GM21619 (cell line): Measurements from ENCODE around the gene DRD3.

Experiments
- ATAC-seq: cut with Tn5 transposase; IDR thresholded peaks from one replicate; pipeline ENCODE4 v1.9.1; 2021; ENCODE audit not compliant: unreplicated experiment

DRD3 gene

GRCh38 chr3:114186501-114186900, 7.6 kb upstream of the DRD3 start:
- no peak for ATAC-seq

DNA sequence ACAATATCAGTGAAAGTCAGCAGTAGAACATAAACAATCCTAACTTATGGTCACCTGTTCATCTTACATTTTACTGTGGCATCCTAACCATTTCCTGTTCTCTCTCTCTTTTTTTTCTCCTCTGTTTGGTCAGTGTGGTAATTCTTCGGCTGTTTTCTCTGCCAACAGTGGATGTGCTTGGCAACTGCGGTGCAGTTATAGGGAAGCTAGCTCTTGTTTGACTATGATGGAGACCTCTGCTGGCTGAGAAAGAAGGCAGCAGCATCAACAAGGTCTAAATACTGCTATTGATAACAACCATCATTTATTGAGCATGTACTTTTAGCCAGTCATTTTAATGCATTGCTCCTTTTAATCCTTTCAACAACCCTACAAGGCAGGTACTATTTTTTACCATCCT, 723 bp upstream of the DRD3 start:
- ATAC-seq: no peak

GRCh38 chr3:114176890-114177289, 2.0 kb downstream of the DRD3 start:
- no peak for ATAC-seq

DNA sequence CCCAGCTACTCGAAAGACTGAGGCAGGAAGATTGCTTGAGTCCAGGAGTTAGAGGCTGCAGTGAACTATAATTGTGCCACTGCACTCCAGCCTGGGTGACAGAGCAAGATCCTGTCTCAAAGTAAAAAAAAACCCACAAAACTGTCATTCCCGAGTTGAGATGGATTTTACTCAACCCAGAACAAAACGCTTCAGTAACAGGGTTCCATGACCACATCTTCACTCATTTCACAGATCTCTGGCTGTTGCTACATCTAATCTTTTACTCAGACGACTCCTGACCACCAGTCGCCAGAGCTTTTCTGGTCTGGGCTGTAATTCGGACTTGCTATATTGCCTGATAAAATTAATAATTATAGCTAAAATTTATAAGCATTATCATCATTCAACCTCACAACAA, 2.4 kb downstream of the DRD3 start:
- no peak for ATAC-seq

DNA sequence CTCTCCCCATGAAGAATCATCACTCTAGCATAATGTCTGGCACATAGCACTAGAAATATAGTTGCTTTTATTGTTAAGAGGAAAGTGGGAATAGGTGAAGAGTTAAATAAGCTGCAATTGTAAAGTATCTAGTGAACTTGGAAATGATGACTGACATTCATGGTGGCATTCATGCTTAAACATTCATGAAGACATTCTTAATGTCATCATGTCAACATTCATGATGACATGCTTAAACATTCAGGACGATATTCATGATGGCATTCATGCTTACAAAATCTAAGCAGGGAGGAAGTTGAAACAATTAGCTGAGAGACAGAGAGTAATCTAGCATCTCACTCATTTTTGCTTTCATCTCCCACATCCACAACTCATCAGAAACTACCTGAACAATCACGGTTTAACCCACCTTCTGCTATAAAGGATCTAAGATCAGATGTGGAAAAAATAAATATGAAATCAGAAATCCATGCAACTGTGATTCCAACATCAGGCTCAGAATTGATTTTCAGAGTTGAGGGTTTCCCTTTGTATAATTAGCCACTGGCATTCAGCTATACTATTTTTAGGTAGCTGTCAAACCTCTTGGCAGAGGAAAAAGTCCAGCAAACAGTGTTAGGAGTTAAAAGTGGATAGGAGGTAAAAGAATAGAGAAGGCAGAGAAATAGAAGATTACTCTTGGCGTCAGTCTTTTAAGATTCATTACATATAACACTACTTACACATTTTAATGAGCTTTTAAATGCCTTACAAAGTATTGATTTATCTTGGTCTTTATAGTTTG, 3.5 kb downstream of the DRD3 start:
- ATAC-seq: no peak

DNA sequence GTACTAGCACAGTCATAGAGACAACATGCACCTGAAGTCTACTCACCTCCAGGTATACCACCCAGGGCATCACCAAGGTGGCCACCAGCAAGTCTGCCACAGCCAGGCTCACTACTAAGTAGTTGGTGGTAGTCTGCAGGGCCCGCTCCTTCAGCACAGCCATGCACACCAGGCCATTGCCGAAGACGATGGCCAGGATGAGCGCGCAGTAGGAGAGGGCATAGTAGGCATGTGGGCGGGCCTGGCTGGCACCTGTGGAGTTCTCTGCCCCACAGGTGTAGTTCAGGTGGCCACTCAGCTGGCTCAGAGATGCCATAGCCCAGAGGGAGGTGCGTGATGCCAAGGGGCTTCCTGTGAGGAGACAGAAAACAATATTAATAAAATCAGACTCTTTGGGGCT, 7.2 kb downstream of the DRD3 start:
- ATAC-seq: no peak

GRCh38 chr3:114168150-114168549, 10.7 kb downstream of the DRD3 start:
- no peak for ATAC-seq

DNA sequence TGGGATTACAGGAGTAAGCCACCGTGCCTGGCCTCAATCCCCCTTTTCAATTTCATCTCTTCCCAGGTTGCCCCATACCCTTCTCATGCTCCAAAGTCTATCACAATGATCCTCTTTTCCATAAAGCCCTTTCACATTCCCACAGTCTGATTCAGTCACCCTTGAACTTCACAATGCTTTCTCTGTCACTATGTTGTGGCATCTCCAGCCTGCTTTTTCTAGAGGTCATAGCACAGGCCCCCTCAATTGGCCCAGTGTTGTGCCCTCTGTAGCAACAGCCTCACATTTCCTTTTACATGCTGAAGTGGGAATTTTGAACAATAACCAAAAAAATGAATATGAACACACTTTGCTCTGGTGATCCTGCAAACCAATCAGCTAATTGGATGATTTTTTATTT, 21.5 kb downstream of the DRD3 start:
- no peak for ATAC-seq

- ATAC-seq: no peak
Observed at GRCh38 chr3:114155370-114155821, 23.5 kb downstream of the DRD3 start.

- ATAC-seq: no peak
Observed at GRCh38 chr3:114154321-114154821, 24.5 kb downstream of the DRD3 start.

DNA sequence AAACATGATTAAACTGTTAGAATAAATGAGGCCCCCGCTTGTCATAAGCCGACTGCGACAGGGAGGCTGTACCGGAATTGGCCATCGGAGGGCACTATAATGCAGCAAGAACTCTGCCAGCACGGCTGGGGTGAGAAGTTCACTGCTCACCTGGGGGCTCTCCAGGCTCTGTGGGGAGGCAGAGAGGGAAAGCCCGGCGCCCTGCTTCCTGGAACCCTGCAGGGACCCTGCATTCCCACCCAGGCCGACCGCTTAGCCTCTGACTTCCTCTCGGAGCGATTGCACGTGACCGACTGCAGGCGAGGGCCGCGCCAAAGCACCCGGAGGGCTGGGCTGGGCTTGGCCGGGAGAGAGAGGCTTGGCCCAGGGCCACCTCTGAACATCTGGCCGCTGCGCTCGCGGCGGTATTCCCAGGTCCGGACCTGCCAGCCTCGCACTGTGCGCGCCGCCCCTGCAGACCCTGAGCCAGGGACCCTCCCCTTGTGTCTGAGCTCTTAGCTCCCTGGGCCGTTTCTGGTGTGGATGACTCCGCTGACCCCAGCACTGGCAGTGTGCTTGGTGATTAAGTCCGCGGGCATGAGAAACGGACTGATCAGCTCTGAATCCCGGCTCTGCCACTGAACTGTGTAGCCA, 26.2 kb downstream of the DRD3 start:
- ATAC-seq: peak; percentile 93

DNA sequence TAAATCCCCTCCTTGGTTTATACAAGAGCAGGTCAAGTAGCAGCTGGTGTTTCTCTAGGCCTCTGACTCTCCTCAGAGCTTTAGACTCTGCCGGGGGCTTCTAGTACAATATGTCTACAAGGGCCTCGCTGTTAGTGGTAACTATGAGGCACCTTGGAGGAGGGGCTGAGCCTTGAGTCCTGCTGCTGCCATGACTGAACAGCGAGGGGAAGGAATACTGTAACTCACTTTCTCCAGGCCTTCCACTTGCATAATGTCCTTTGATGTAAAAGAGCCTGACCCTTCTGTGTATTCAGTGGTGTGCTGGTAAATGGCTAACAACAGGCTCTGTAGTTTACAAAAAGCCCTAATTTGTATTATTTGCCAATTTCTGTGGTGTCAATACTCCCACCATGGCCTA, 27.8 kb downstream of the DRD3 start:
- no peak for ATAC-seq

DNA sequence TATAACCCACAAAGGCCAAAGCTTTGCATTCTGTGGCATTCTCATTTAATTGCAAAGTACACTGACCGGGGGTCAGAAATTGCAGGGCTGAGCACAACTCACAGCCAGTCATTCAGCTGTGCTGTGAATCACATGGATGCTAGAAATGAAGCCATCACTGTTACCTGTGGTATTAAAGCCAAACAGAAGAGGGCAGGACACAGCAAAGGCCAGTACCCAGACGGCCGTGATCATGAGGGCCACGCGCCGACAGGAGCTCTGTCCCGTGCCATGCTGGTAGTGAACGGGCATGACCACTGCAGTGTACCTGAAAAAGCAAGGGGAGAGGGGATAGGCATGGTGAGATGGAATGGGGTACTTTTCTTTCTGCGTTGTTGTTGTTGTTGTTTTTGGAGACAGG, 31.6 kb downstream of the DRD3 start:
- no peak for ATAC-seq

DNA sequence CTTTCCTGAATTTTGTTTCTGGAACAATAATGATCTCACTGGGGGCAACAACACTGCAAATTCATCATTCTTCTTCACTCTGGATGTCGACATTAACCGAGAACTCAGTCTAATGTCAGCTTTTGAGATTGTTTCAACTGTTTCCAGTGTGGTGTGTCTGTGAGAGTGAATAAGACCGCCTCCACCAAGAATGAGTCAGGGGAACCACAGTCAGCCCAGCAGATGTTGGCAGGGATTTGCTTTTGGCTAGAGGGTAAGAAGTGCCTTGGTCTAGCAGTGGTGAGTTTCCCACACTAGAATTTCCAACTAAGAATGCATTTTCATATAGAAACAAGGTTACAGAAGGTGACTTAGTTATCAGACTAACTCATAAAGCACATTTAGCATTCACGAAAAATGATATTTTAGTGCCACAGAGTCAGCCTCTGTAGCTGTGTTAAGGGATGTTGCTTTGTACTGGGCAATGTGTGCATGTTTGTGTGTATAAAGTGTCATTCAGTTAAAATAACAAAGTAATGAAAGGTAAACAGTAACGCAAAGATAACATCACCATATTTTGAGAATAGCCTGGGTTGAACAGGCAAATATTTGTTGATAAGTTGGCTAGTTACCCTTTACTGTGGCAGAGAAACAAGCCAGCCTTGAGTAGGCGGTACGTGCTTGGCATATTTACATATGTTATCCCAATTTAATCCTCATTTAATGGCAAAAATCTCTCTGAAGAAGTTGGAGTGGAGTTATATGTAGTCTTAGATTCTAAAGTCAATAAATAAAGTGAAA, 33.8 kb downstream of the DRD3 start:
- no peak for ATAC-seq

DNA sequence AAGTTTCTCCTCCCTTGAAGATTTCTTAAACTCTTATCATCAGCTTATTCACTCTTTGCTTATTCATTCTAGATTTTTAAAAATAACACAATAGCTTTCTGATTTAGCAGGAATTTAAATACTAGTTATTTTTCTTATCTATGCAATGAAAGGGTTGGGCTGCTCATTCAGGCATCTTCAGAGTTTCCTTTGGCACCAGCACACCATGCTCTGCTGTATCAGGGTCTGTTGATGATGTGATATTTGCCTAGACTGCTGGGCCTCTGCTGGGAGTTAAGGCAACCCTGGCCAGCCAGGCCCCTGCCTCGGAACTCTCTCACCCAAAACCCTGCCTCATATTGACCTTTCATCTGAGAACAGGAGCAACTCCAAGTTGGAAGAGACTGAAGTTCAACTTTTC, 35.0 kb downstream of the DRD3 start:
- ATAC-seq: no peak

DNA sequence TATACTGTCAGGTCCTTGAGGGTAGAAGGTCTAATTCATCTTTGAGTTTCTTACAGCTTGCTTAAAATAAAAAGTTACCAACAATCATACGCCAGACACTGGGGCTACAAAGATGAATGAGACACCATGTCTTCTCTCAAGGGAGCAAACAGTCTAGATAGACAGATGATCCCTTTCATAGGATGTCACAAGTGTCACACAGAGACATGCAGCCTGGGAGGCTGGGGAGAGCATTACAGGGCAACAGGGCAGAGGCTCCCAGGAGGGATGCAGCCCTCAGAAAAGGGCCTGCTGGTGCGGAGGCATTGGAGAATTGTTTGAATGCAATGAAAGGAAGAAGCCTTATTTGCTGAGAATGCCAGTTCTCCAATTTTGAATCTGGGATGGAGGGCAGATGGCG, 39.0 kb downstream of the DRD3 start:
- no peak for ATAC-seq

DNA sequence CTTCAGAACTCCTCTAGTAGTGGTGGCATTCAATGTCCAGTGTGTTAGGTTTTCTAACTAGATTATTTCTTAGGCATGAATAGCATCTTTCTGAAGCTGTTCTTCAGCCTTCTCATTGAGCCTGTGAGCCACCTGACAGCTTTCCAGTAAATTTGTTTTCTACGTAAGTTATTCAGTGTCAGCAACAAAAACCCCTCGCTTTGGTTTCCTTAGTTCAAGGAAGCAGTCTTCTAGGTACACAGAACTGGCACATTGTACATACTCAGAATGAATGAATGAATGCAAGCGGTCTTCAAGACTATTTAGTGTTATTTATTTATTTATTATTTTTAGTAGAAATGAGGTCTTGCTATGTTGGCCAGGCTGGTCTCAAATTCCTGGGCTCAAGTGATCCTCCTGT, 44.9 kb downstream of the DRD3 start:
- ATAC-seq: no peak

DNA sequence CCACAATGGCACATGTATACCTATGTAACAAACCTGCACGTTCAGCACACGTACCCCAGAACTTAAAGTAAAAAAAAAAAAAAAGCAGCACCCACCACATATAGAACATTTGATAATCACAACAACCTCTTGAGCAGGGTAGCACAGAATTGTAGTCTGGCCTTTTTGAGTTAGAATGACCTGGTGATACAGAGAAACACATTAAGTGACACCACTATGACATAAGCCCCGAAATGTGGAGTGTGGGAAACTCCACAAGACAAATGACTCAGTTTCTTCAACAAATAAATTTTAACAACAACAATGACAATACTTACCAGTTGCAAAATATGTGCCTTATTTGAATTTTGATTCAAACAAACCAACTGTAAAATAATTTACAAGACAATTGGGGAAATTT, 46.4 kb downstream of the DRD3 start:
- no peak for ATAC-seq

DNA sequence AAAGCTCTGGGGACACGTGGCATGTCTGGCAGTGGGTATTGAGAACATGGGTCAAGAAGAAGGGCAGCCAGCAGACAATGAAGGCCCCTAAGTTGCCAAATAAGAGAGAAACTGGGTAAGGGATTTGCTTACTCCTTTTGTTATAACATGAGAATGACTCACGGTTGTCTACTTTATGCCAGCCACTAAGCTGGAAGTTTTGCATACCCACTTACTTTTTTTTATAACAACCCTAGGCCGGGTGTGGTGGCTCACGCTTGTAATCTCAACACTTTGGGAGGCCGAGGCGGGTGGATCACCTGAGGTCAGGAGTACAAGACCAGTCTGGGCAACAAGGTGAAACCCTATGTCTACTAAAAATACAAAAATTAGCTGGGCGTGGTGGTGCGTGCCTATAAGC, 50.0 kb downstream of the DRD3 start:
- ATAC-seq: no peak

DNA sequence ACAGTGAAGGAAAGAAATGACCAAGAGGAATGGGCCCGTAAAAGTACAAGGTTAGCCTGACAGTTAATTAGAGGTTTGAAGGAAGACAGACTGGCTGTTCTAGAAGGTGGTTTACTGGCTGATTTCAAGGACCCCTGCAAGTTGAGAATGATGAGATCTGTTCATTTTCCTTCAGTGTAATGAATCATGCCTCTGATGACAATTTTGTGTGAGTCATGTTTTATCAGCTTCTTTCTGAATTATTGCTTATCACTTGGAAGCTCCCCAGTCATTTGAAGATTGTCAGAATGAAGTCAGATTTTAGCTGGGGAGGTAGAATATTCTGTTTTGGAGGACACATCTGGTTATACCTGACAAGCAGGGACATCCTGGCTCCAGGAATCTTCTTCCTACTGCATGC, 50.6 kb downstream of the DRD3 start:
- no peak for ATAC-seq

DNA sequence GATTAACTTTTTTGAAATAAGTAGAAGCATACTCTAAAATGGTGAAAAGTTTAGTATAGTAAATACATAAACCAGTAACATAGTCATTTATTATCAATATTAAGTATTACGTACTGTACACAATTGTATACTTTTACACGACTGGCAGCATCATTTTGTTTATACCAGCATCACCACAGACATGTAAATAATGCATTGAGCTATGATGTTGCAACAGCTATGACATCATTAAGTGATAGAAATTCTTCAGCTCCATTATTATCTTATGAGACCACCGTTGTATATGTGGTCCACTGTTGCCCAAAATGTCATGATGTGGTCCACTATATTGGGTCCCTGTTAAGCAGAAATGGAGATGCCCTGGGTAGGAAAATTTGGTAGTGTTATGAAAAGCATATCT, 51.3 kb downstream of the DRD3 start:
- ATAC-seq: no peak

DNA sequence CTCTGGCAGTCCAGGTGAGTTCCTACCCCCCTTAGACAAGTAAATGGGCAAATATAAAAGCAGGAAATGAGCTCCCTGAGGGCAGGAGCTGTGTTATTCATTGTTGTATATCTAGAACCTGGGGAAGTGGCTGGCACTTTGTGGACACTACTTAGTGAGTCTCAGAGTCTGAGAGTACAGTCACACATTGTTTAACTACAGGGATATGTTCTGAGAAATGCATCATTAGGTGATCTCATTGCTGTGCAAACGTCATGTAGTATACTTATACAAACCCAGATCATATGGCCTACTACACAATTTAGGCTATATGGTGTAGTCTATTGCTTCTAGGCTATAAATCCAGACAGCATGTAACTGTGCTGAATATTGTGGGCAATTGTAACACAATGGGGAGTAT, 52.4 kb downstream of the DRD3 start:
- ATAC-seq: no peak
